ENCODE results near the gene EVL. TPM values are rescaled to one million over a fixed set of nuclear protein-coding genes. Genes with fewer than 3 reads are reported as not detected.

EVL gene
- total and polyA plus RNA-seq, 2 donors (not counting 1 experiment from before 2014, with no cell fraction given), result 23.5 to 28.1 TPM

GRCh38 chr14:100037353-100037752 lies 27.9 kb upstream of the EVL start:
- Histone ChIP-seq H2AFZ (ENCODE audit: low read length) (no peak overlapping the region), H4K20me1 (ENCODE audit: control insufficient read depth, extremely low read depth, insufficient read depth, low read length) (no peaks in the 10 kb centered on the region), H3K4me1 (ENCODE audit: control insufficient read depth, extremely low read depth, insufficient read depth, low read length) (peaks cover 6% of the 10 kb centered on the region), H3K4me3 (replicated peaks in 1 of 4; ENCODE audit: control extremely low read depth in 1 of 4, insufficient read depth in 1 of 4, low read depth in 3 of 4, low read length in 4 of 4) (no peak overlapping the region), H3K36me3 (ENCODE audit: control insufficient read depth, insufficient read depth, low read length) (no peaks in the 10 kb centered on the region), H3K79me2 (ENCODE audit: control insufficient read depth, insufficient read depth, low read length) (no peaks in the 10 kb centered on the region), H3K27me3 (ENCODE audit: control insufficient read depth, insufficient read depth, low read length) (no peaks in the 10 kb centered on the region), H3K9me3 (ENCODE audit: control insufficient read depth, insufficient read depth, low read depth, low read length) (no peaks in the 10 kb centered on the region), H3K4me2 (ENCODE audit: extremely low read depth, insufficient read depth, low read length) (no peak overlapping the region), H3K9ac (ENCODE audit: insufficient read depth, low read length) (no peak overlapping the region), H3K27ac (ENCODE audit: insufficient read depth, low read length) (no peak overlapping the region)
- no peak for TF ChIP-seq EZH2 (IDR thresholded peaks at IDR 0.05; ENCODE audit: low read length, missing control alignments)
- TF ChIP-seq, protein P1, sequence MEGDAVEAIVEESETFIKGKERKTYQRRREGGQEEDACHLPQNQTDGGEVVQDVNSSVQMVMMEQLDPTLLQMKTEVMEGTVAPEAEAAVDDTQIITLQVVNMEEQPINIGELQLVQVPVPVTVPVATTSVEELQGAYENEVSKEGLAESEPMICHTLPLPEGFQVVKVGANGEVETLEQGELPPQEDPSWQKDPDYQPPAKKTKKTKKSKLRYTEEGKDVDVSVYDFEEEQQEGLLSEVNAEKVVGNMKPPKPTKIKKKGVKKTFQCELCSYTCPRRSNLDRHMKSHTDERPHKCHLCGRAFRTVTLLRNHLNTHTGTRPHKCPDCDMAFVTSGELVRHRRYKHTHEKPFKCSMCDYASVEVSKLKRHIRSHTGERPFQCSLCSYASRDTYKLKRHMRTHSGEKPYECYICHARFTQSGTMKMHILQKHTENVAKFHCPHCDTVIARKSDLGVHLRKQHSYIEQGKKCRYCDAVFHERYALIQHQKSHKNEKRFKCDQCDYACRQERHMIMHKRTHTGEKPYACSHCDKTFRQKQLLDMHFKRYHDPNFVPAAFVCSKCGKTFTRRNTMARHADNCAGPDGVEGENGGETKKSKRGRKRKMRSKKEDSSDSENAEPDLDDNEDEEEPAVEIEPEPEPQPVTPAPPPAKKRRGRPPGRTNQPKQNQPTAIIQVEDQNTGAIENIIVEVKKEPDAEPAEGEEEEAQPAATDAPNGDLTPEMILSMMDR (conservative IDR thresholded peaks at IDR 0.05 in 1 of 2, IDR thresholded peaks at IDR 0.05 in 1 of 2; ENCODE audit: low read depth in 1 of 2, low read length in 2 of 2), result no peak
- peak; percentile 30 to 72 for DNase-seq (ENCODE audit: low read depth in 2 of 2)

DNA sequence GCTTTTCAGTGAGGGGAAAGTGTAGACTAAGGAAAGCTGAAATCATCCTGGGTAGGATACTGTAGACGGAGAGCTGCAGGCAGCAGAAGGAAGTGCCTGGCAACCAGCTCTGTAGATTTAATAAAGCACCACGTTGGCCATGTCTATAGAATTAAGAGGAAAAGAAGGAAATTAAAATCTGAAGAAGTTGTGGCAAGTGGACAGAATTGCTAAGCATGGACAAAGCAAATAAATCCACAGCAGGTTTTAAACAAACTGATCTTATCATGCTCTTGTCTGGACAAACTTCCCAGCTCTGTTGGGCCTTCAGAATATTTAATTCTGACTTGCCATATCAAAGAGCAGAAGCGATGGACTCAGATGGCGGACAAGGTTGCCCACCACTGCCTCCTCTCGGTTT lies 27.2 kb upstream of the EVL start:
- H3K27me3 ChIP-seq (ENCODE audit: control insufficient read depth, insufficient read depth, low read length), result no peaks in the 10 kb centered on the region
- H3K36me3 ChIP-seq (ENCODE audit: control insufficient read depth, insufficient read depth, low read length), result no peaks in the 10 kb centered on the region
- H3K4me3 ChIP-seq (replicated peaks in 1 of 4; ENCODE audit: control extremely low read depth in 1 of 4, insufficient read depth in 1 of 4, low read depth in 3 of 4, low read length in 4 of 4), result no peak overlapping the region
- no peaks in the 10 kb centered on the region for H3K4me1 ChIP-seq (ENCODE audit: control insufficient read depth, extremely low read depth, insufficient read depth, low read length)
- no peak overlapping the region for H2AFZ ChIP-seq (ENCODE audit: low read length)
- H4K20me1 ChIP-seq (ENCODE audit: control insufficient read depth, extremely low read depth, insufficient read depth, low read length), result no peaks in the 10 kb centered on the region
- no peak for DNase-seq (ENCODE audit: low read depth in 2 of 2)
- H3K4me2 ChIP-seq (ENCODE audit: extremely low read depth, insufficient read depth, low read length), result no peak overlapping the region
- no peaks in the 10 kb centered on the region for H3K9me3 ChIP-seq (ENCODE audit: control insufficient read depth, insufficient read depth, low read depth, low read length)
- H3K79me2 ChIP-seq (ENCODE audit: control insufficient read depth, insufficient read depth, low read length), result no peaks in the 10 kb centered on the region
- H3K9ac ChIP-seq (ENCODE audit: insufficient read depth, low read length), result no peak overlapping the region
- H3K27ac ChIP-seq (ENCODE audit: insufficient read depth, low read length), result no peak overlapping the region
- TF ChIP-seq, protein P1 (conservative IDR thresholded peaks at IDR 0.05 in 1 of 2, IDR thresholded peaks at IDR 0.05 in 1 of 2; ENCODE audit: low read depth in 1 of 2, low read length in 2 of 2), result no peak
- TF ChIP-seq EZH2 (IDR thresholded peaks at IDR 0.05; ENCODE audit: low read length, missing control alignments), result no peak

GRCh38 chr14:100039903-100040302 lies 25.3 kb upstream of the EVL start:
- Histone ChIP-seq H3K4me3 (replicated peaks in 1 of 4; ENCODE audit: control extremely low read depth in 1 of 4, insufficient read depth in 1 of 4, low read depth in 3 of 4, low read length in 4 of 4) (no peak overlapping the region), H3K9me3 (ENCODE audit: control insufficient read depth, insufficient read depth, low read depth, low read length) (no peaks in the 10 kb centered on the region), H3K27ac (ENCODE audit: insufficient read depth, low read length) (no peak overlapping the region), H3K9ac (ENCODE audit: insufficient read depth, low read length) (no peak overlapping the region), H3K4me2 (ENCODE audit: extremely low read depth, insufficient read depth, low read length) (no peak overlapping the region), H3K27me3 (ENCODE audit: control insufficient read depth, insufficient read depth, low read length) (no peaks in the 10 kb centered on the region), H3K4me1 (ENCODE audit: control insufficient read depth, extremely low read depth, insufficient read depth, low read length) (no peaks in the 10 kb centered on the region), H4K20me1 (ENCODE audit: control insufficient read depth, extremely low read depth, insufficient read depth, low read length) (no peaks in the 10 kb centered on the region), H3K36me3 (ENCODE audit: control insufficient read depth, insufficient read depth, low read length) (no peaks in the 10 kb centered on the region), H2AFZ (ENCODE audit: low read length) (no peak overlapping the region), H3K79me2 (ENCODE audit: control insufficient read depth, insufficient read depth, low read length) (no peaks in the 10 kb centered on the region)
- TF ChIP-seq EZH2 (IDR thresholded peaks at IDR 0.05; ENCODE audit: low read length, missing control alignments), result no peak
- TF ChIP-seq, protein P1 (conservative IDR thresholded peaks at IDR 0.05 in 1 of 2, IDR thresholded peaks at IDR 0.05 in 1 of 2; ENCODE audit: low read depth in 1 of 2, low read length in 2 of 2), result no peak
- DNase-seq (ENCODE audit: low read depth in 2 of 2), result no peak

Measured in fibroblast of lung (primary cell).